HUES64 (cell line): Measurements from ENCODE around the gene SARS2.

Experiments
- H3K27ac ChIP-seq: 2 replicates; pipeline ENCODE4 v1.7.0; 2013; ENCODE audit warnings: low read depth, low read length, inconsistent platforms
- H3K27me3 ChIP-seq: 2 replicates; pipeline ENCODE4 v1.6.1; 2013; ENCODE audit warnings: mild to moderate bottlenecking, low read length; ENCODE audit not compliant: insufficient read depth
- H3K36me3 ChIP-seq: 2 replicates; pipeline ENCODE4 v1.6.1; 2013; ENCODE audit warnings: mild to moderate bottlenecking, low read length; ENCODE audit not compliant: insufficient read depth
- H3K4me1 ChIP-seq: 2 replicates; pipeline ENCODE4 v1.6.1; 2013; ENCODE audit warnings: mild to moderate bottlenecking, low read length, moderate library complexity; ENCODE audit not compliant: insufficient read depth
- H3K4me3 ChIP-seq: 2 replicates; pipeline ENCODE4 v1.5.1; 2013; ENCODE audit warnings: mild to moderate bottlenecking, low read length, moderate library complexity
- H3K9ac ChIP-seq: 2 replicates; pipeline ENCODE4 v1.6.1; 2013; ENCODE audit warnings: mild to moderate bottlenecking, low read depth, low read length
- H3K9me3 ChIP-seq: 2 replicates; pipeline ENCODE4 v1.6.1; 2013; ENCODE audit warnings: low read depth, low read length; ENCODE audit not compliant: insufficient read depth
- WGBS: fragments of 150-250, 120-280 bp; methylation state at CpG from one replicate; pipeline ENCODE4 v1.1.7; 2013; ENCODE audit warnings: missing lambda C conversion rate; 5-methylcytosine and 5-hydroxymethylcytosine counted together

Gene SARS2

DNA sequence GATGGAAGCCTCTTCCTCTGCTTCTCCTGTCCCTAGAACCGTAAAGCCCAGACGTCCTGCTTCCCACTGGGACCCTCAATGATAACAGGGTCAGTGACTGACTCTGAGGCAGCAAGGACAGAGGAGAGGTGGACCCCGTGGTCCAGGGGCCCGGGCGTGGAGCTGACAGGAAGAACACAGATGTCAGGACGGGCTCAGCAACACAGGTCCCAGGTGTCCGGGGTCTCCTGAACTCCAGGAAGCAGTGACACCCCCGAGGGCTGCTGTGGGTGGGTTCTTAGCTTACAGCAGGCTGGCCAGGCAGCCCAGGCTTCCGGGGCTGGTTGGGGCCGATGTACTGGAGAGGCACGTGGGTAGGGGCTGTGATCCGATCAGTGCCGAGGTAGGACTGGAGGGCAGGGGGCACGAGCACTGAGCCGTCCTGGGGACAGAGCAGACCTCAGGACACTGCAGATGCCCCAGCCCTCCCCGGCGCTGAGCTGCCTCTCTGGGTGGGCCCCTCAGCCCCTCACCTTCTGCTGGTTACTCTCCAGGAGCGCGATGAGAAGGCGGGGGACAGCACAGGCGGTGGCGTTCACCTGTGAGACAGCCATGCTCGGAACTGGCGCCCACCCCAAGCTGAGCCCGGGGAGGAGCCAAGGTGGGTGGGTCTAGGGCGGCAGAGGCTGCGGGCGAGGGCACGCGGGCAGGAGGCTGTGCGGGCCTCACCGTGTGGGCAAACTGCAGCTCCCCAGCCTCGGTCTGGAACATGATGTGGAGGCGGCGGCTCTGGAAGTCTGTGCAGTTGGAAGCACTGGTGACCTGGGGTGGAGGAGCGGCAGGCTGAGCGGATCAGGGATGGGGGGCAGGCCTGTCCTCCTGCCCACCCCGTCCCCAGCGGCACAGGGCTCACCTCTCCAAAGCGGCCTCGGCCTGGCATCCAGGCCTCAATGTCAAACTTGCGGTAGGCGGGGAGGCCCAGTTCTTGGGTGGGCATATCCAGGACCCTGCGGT is 14.9 kb downstream of the SARS2 start:
- Histone ChIP-seq H3K27ac (no peak overlapping the region), H3K9ac (no peak overlapping the region), H3K27me3 (peaks cover 3% of the 10 kb centered on the region; the same call in 1 of the 2 replicates), H3K4me1 (no peaks in the 10 kb centered on the region), H3K36me3 (no peaks in the 10 kb centered on the region), H3K4me3 (no peak overlapping the region), H3K9me3 (no peaks in the 10 kb centered on the region)
- WGBS, result 96% methylated on average over 44 of the region's 44 CpGs

- Histone ChIP-seq H3K27ac (no peak overlapping the region), H3K36me3 (no peaks in the 10 kb centered on the region), H3K4me1 (no peaks in the 10 kb centered on the region), H3K9me3 (no peaks in the 10 kb centered on the region), H3K4me3 (no peak overlapping the region), H3K9ac (no peak overlapping the region), H3K27me3 (peaks cover 3% of the 10 kb centered on the region; the same call in 1 of the 2 replicates)
- 91% methylated on average over 8 of the region's 8 CpGs for WGBS
Measured at GRCh38 chr19:38913958-38914357, 16.6 kb downstream of the SARS2 start.

GRCh38 chr19:38912600-38913514 is 17.7 kb downstream of the SARS2 start:
- H3K9me3 ChIP-seq, result no peaks in the 10 kb centered on the region
- 84% methylated on average over 12 of the region's 12 CpGs for WGBS
- no peak overlapping the region for H3K9ac ChIP-seq
- H3K27ac ChIP-seq, result no peak overlapping the region
- no peaks in the 10 kb centered on the region for H3K4me1 ChIP-seq
- H3K27me3 ChIP-seq, result peaks cover 3% of the 10 kb centered on the region; the same call in 1 of the 2 replicates
- no peak overlapping the region for H3K4me3 ChIP-seq
- no peaks in the 10 kb centered on the region for H3K36me3 ChIP-seq

GRCh38 chr19:38911388-38912001 is 19.1 kb downstream of the SARS2 start:
- no peaks in the 10 kb centered on the region for H3K9me3 ChIP-seq
- peaks cover 12% of the 10 kb centered on the region; the same call in 1 of the 2 replicates for H3K36me3 ChIP-seq
- no peak overlapping the region for H3K4me3 ChIP-seq
- H3K27ac ChIP-seq, result no peak overlapping the region
- no peaks in the 10 kb centered on the region for H3K4me1 ChIP-seq
- H3K9ac ChIP-seq, result no peak overlapping the region; the same call in 1 of the 2 replicates
- WGBS, result 64% methylated on average over 16 of the region's 16 CpGs
- peaks cover 3% of the 10 kb centered on the region; the same call in 1 of the 2 replicates for H3K27me3 ChIP-seq

DNA sequence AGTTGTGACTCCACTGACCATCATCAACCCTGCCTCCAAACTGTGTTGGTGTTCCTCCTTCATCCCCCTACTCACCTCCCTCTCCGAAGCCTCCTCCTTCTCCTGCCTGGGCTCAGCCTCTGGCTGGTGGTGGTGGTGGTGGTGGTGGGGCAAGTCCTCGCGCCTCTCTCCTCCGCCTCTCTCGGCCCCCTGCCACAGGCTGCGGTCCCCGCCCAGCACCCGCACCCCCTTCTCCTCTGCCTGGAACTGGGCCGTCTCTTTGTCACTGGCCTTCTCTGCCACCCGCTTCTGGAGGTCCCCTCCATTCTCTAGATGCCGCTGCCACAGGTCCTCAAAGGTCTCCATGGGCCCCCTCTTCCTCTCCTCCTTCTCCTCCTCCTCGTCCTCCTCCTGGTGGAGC is 20.1 kb downstream of the SARS2 start:
- Histone ChIP-seq H3K27ac (no peak overlapping the region), H3K4me3 (no peak overlapping the region), H3K27me3 (peaks cover 3% of the 10 kb centered on the region; the same call in 1 of the 2 replicates), H3K9ac (no peak overlapping the region), H3K36me3 (peaks cover 18% of the 10 kb centered on the region; the same call in 1 of the 2 replicates), H3K9me3 (no peaks in the 10 kb centered on the region), H3K4me1 (no peaks in the 10 kb centered on the region)
- 93% methylated on average over 10 of the region's 12 CpGs for WGBS

- 83% methylated on average over 10 of the region's 10 CpGs for WGBS
- Histone ChIP-seq H3K36me3 (peaks cover 26% of the 10 kb centered on the region), H3K4me3 (no peak overlapping the region), H3K4me1 (no peaks in the 10 kb centered on the region), H3K27me3 (peaks cover 3% of the 10 kb centered on the region; the same call in 1 of the 2 replicates), H3K9me3 (no peaks in the 10 kb centered on the region), H3K27ac (no peak overlapping the region), H3K9ac (no peak overlapping the region; the same call in 1 of the 2 replicates)
Measured at GRCh38 chr19:38908911-38909310, 21.7 kb downstream of the SARS2 start.

GRCh38 chr19:38907670-38908069 is 22.9 kb downstream of the SARS2 start:
- 96% methylated on average over 12 of the region's 12 CpGs for WGBS

DNA sequence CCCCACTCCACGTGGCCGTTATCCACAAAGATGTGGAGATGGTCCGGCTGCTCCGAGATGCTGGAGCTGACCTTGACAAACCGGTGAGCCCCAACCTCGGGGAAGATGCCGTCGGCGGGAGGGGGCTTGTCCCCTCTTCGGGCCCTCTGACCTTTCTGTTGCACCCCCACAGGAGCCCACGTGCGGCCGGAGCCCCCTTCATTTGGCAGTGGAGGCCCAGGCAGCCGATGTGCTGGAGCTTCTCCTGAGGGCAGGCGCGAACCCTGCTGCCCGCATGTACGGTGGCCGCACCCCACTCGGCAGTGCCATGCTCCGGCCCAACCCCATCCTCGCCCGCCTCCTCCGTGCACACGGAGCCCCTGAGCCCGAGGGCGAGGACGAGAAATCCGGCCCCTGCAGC is 23.3 kb downstream of the SARS2 start:
- H3K27me3 ChIP-seq, result peaks cover under 1% of the 10 kb centered on the region; the same call in 1 of the 2 replicates
- H3K4me1 ChIP-seq, result no peaks in the 10 kb centered on the region
- no peak overlapping the region for H3K27ac ChIP-seq
- peaks cover 26% of the 10 kb centered on the region for H3K36me3 ChIP-seq
- H3K9me3 ChIP-seq, result no peaks in the 10 kb centered on the region
- H3K9ac ChIP-seq, result no peak overlapping the region
- WGBS, result 96% methylated on average over 29 of the region's 29 CpGs
- no peak overlapping the region for H3K4me3 ChIP-seq

More at GRCh38 chr19:38907670-38908069, 22.9 kb downstream of the SARS2 start:
- Histone ChIP-seq H3K36me3 (peaks cover 26% of the 10 kb centered on the region), H3K4me1 (no peaks in the 10 kb centered on the region), H3K4me3 (no peak overlapping the region), H3K27me3 (peaks cover 3% of the 10 kb centered on the region; the same call in 1 of the 2 replicates), H3K9me3 (no peaks in the 10 kb centered on the region), H3K9ac (no peak overlapping the region), H3K27ac (no peak overlapping the region)

DNA sequence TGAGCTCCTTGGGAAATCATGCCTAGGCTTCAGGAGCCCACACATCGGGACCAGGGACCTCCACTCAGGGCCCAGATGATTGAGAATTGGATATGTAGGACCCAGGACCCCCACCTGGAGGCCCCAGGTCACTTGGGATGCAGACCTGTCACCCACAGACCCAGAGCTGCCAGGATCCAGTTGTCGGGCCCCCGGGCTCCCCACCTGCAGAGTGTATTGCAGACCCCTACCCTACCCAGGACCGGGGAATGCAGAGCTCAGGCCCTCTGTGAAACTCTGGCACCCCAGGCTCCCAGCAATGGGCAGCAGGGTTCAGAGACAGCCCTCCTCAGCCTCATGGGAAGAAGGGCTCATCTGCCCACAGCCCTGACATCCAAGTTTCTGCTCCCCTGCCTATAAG is 24.9 kb downstream of the SARS2 start:
- Histone ChIP-seq H3K36me3 (peaks cover 26% of the 10 kb centered on the region), H3K9me3 (0 out of 2 replicates have a peak, but pooled peaks cover 5% of the 10 kb centered on the region), H3K4me1 (peaks cover 3% of the 10 kb centered on the region; the same call in 1 of the 2 replicates), H3K27ac (no peak overlapping the region), H3K27me3 (no peaks in the 10 kb centered on the region), H3K4me3 (no peak overlapping the region), H3K9ac (no peak overlapping the region)
- 98% methylated on average over 4 of the region's 4 CpGs for WGBS
